ENCODE data around the gene CSNK2B. TPM values are rescaled to one million over a fixed set of nuclear protein-coding genes. Genes with fewer than 3 reads are reported as not detected.

Gene CSNK2B
- total RNA-seq (107 TPM), polyA plus RNA-seq (ENCODE audit: insufficient read depth in 1 of 8, insufficient read length in 8 of 8, low replicate concordance in 1 of 8) (100 to 1,000 TPM; 127 to 175 (median 140) TPM)
- long read RNA-seq, donor 1, transcript CSNK2B-203 (7 exons, 948 nt), result major isoform, 32 of 33 reads
- long read RNA-seq, donor 1, partial matches to known transcripts, result 0 of 33 reads
- long read RNA-seq, donor 1, other reads (novel, unspliced or antisense), result 0 of 33 reads
- long read RNA-seq, donor 2, transcript CSNK2B-203 (7 exons, 948 nt), result major isoform, 11 of 11 reads
- long read RNA-seq, donor 2, partial matches to known transcripts, result 0 of 11 reads
- long read RNA-seq, donor 2, other reads (novel, unspliced or antisense), result 0 of 11 reads
- long read RNA-seq, donor 3, transcript CSNK2B-203 (7 exons, 948 nt), result major isoform, 47 of 47 reads
- long read RNA-seq, donor 3, partial matches to known transcripts, result 0 of 47 reads
- long read RNA-seq, donor 3, other reads (novel, unspliced or antisense), result 0 of 47 reads
- long read RNA-seq, donor 4, transcript CSNK2B-203 (7 exons, 948 nt), result major isoform, 45 of 50 reads
- long read RNA-seq, donor 4, partial matches to known transcripts, result 0 of 50 reads
- long read RNA-seq, donor 4, other reads (novel, unspliced or antisense), result 0 of 50 reads
- long read RNA-seq, donor 5, transcript CSNK2B-203 (7 exons, 948 nt), result major isoform, 98 of 104 reads
- long read RNA-seq, donor 5, partial matches to known transcripts, result 0 of 104 reads
- long read RNA-seq, donor 5, other reads (novel, unspliced or antisense), result 0 of 104 reads
- long read RNA-seq, donor 6, transcript CSNK2B-203 (7 exons, 948 nt), result major isoform, 71 of 74 reads
- long read RNA-seq, donor 6, partial matches to known transcripts, result 0 of 74 reads
- long read RNA-seq, donor 6, other reads (novel, unspliced or antisense), result 0 of 74 reads
- long read RNA-seq, donor 7, transcript CSNK2B-203 (7 exons, 948 nt), result major isoform, 65 of 78 reads
- long read RNA-seq, donor 7, partial matches to known transcripts, result 8 of 78 reads
- long read RNA-seq, donor 7, other reads (novel, unspliced or antisense), result 0 of 78 reads
- long read RNA-seq, donor 8, transcript CSNK2B-203 (7 exons, 948 nt), result major isoform, 74 of 85 reads
- long read RNA-seq, donor 8, partial matches to known transcripts, result 10 of 85 reads
- long read RNA-seq, donor 8, other reads (novel, unspliced or antisense), result 0 of 85 reads
- long read RNA-seq, donor 9, transcript CSNK2B-203 (7 exons, 948 nt), result major isoform, 43 of 46 reads
- long read RNA-seq, donor 9, partial matches to known transcripts, result 0 of 46 reads
- long read RNA-seq, donor 9, other reads (novel, unspliced or antisense), result 0 of 46 reads
- long read RNA-seq, donor 10, transcript CSNK2B-203 (7 exons, 948 nt), result major isoform, 68 of 81 reads
- long read RNA-seq, donor 10, partial matches to known transcripts, result 12 of 81 reads
- long read RNA-seq, donor 10, other reads (novel, unspliced or antisense), result 0 of 81 reads
- long read RNA-seq, donor 11, transcript CSNK2B-203 (7 exons, 948 nt), result major isoform, 70 of 73 reads
- long read RNA-seq, donor 11, partial matches to known transcripts, result 0 of 73 reads
- long read RNA-seq, donor 11, other reads (novel, unspliced or antisense), result 0 of 73 reads

DNA sequence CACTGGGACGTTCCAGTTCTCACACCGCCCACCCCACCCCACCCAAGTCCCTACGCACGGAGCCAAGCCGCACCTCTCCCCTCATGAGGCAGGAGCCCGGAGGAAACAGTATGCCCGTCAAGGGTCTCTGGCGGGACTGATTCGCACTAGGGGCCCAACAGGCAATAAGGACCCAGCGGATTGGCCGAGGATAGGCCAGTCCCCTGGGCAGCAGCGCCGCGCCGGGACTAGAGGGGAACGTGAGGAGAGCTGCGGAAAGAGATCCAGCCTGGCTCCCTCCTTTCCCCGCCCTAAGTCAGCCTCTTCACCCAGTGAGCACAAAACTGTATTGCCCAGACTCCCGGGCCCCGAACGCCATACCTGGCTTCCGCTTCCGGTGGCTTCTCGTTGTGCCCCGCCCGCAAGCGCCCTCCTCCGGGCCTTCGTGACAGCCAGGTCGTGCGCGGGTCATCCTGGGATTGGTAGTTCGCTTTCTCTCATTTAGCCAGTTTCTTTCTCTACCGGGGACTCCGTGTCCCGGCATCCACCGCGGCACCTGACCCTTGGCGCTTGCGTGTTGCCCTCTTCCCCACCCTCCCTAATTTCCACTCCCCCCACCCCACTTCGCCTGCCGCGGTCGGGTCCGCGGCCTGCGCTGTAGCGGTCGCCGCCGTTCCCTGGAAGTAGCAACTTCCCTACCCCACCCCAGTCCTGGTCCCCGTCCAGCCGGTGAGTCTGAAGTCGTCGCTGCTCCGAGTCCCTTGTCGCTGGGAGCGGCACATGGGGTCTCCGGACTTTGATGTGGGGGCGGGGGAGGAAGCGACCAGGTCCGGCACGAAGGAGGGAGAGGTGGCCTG, at the start of gene CSNK2B:
Gene CSNK2B (plus strand): TSS at position 580 of the 836 bp plus-strand sequence. CDS start 752 bp downstream, outside the sequence.
- Histone ChIP-seq H3K27ac (ENCODE audit: low read length) (peak within 1 kb of the TSS; percentile 100), H3K9me3 (replicated peaks; ENCODE audit: control insufficient read depth, low read depth, low read length) (no peaks in the 10 kb centered on the region), H3K4me3 (ENCODE audit: low read length) (peak within 1 kb of the TSS; percentile 70), H3K27me3 (ENCODE audit: control insufficient read depth, insufficient read depth, low read length) (no peaks in the 10 kb centered on the region), H3K4me1 (ENCODE audit: control insufficient read depth, insufficient read depth, low read length) (peaks cover 26% of the 10 kb centered on the region), H3K36me3 (ENCODE audit: control insufficient read depth, insufficient read depth, low read length) (peaks cover 66% of the 10 kb centered on the region)
- DNase-seq, result peak; percentile 100
- WGBS (ENCODE audit: insufficient coverage), result 0% methylated on average over 41 of the region's 63 CpGs

DNA sequence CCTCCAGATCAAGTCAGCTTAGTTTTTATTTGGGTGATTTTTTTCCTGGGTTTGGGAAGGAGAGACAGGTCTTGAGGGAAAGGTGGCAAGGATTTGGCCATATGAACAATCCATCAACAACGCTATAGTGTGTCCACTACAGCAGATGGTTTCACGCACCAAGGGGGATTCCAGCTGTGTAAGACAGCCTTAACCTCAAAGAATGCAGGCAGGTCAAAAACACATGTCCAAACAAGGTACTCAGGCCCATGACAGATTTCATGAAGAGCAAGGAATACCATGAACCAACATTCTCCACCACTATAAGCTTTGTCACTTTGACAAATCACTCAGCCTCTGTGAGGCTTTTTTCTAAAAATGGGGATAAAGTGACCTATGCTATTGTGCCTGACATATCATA, 48.9 kb upstream of the CSNK2B start:
- Histone ChIP-seq H3K36me3 (ENCODE audit: control insufficient read depth, insufficient read depth, low read length) (peaks cover 3% of the 10 kb centered on the region), H3K27me3 (ENCODE audit: control insufficient read depth, insufficient read depth, low read length) (peaks cover 2% of the 10 kb centered on the region), H3K4me1 (ENCODE audit: control insufficient read depth, insufficient read depth, low read length) (peaks cover 4% of the 10 kb centered on the region), H3K4me3 (ENCODE audit: low read length) (no peak overlapping the region), H3K27ac (ENCODE audit: low read length) (no peak overlapping the region), H3K9me3 (replicated peaks; ENCODE audit: control insufficient read depth, low read depth, low read length) (no peaks in the 10 kb centered on the region)
- 86% methylated on average over 1 of the region's 2 CpGs for WGBS (ENCODE audit: insufficient coverage)
- no peak for DNase-seq

DNA sequence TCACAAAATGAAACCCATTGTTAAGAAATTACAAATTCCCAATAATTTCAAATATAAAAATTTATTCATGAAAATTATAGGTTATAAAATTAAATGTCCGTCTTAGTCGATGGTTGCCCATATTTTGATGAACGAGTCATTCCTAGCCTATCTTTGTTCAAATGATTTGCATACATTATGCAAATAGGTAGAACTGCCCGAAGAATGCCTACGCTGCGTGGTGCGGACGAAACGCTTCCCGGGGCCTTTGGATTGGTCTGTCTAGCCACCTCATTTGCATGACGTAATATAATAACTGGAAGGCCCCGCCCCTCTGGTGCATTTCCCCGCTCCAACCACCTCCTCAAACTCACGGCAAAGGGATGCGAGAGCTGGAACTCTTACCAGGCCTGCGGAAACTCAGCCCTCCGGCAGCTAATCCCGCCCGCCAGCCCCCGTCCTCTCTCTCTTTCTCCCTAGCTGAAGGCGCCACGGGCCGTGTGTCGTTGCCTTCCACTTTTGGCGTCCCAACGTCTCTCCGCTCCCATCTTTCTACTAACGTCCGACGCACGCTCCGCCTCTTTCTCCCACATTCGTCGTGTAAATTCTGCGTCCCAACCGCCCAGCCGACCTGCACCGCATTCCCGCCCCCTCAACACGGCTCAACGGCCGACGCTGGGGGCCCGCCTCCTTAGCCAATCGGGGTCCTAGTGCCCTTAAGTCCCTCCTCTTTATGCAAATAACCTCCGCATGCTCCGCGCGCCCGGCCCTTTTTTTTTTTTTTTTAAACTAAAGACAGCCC, 45.9 kb upstream of the CSNK2B start:
- WGBS (ENCODE audit: insufficient coverage), result 0% methylated on average over 34 of the region's 50 CpGs
- H3K9me3 ChIP-seq (replicated peaks; ENCODE audit: control insufficient read depth, low read depth, low read length), result no peaks in the 10 kb centered on the region
- no peaks in the 10 kb centered on the region for H3K27me3 ChIP-seq (ENCODE audit: control insufficient read depth, insufficient read depth, low read length)
- DNase-seq, result peak; percentile 100
- peaks cover 28% of the 10 kb centered on the region for H3K36me3 ChIP-seq (ENCODE audit: control insufficient read depth, insufficient read depth, low read length)
- peaks cover 10% of the 10 kb centered on the region for H3K4me1 ChIP-seq (ENCODE audit: control insufficient read depth, insufficient read depth, low read length)
- peak overlapping the region; percentile 100 for H3K27ac ChIP-seq (ENCODE audit: low read length)
- peak overlapping the region; percentile 67 for H3K4me3 ChIP-seq (ENCODE audit: low read length)

DNA sequence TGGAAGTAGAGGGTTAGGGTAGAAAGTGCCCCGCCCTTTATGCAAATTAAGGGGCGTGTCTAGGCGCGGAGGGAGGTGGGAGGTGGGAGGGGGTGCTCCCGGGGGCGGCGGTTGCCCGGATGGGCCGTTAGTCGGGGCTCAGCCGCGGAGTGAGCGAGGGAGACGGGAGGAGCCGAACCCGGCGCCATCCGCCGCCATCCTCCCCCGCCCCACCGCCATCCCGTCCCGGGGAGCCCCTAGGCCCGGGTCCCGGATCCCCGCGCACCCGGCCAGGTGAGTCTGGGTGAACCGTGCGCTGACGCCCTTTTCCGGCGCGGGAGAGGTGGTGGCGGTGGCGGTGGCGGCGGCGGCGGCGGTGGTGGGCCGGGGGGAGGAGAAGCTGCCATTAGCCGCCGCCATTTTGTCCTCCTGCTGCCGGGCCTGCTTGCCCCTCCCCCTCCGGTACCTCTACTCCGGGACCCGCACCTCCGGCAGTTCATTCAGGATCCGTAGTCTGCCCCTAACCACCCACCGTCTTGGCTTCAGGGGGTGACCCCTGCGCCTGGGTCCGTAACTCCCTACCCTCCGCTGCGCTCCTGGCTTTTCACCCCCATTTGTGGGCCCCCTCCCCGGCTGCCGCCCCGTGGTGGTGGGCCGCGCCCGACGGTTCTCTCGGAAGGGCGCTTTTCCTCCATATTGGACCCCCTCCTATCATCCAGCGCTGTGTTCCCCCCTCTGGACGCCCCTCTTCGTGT, 45.1 kb upstream of the CSNK2B start, which contains the start of gene PRRC2A:
Gene PRRC2A (plus strand): TSS at position 130 of the 734 bp plus-strand sequence. CDS start 2,075 bp downstream, outside the sequence.
- Histone ChIP-seq H3K4me3 (ENCODE audit: low read length) (peak within 1 kb of the TSS; percentile 76), H3K27me3 (ENCODE audit: control insufficient read depth, insufficient read depth, low read length) (no peaks in the 10 kb centered on the region), H3K36me3 (ENCODE audit: control insufficient read depth, insufficient read depth, low read length) (peaks cover 36% of the 10 kb centered on the region), H3K27ac (ENCODE audit: low read length) (peak within 1 kb of the TSS; percentile 100), H3K9me3 (replicated peaks; ENCODE audit: control insufficient read depth, low read depth, low read length) (no peaks in the 10 kb centered on the region), H3K4me1 (ENCODE audit: control insufficient read depth, insufficient read depth, low read length) (peaks cover 10% of the 10 kb centered on the region)
- under 1% methylated on average over 59 of the region's 67 CpGs for WGBS (ENCODE audit: insufficient coverage)
- peak; percentile 87 for DNase-seq

DNA sequence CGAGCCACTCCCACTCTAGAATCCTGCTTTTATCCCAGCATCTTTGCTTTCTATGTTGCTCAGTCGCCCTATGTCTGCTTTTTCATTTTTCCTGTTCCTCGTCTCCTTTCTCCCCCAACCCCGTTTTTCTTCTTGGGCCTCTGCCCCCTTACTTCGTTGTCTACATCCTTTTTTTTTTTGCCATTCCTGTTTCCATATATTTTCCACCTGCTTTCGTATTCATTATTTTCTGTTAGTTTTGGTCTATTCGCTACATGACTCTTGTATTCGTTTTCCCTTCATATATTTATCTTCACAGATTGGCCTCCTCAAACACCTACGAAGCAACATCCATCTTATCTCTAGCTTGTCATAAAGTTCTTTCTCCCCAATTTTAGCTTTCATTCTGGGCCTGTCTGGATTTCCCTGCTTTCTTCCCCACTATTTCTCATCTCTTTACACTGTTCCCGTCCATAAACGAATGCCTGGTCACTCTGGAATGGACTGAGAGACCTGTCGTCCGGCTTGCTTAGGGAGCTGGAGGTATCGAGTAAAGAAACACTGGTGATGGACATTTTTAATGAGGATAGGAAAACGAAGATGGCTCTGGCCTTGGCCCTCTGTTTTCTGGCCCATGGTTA, 44.5 kb upstream of the CSNK2B start:
- Histone ChIP-seq H3K4me1 (ENCODE audit: control insufficient read depth, insufficient read depth, low read length) (peaks cover 10% of the 10 kb centered on the region), H3K27me3 (ENCODE audit: control insufficient read depth, insufficient read depth, low read length) (no peaks in the 10 kb centered on the region), H3K27ac (ENCODE audit: low read length) (peak overlapping the region; percentile 96), H3K36me3 (ENCODE audit: control insufficient read depth, insufficient read depth, low read length) (peaks cover 42% of the 10 kb centered on the region), H3K4me3 (ENCODE audit: low read length) (peak overlapping the region; percentile 76), H3K9me3 (replicated peaks; ENCODE audit: control insufficient read depth, low read depth, low read length) (no peaks in the 10 kb centered on the region)
- no peak for DNase-seq
- 4% methylated on average over 9 of the region's 15 CpGs for WGBS (ENCODE audit: insufficient coverage)

DNA sequence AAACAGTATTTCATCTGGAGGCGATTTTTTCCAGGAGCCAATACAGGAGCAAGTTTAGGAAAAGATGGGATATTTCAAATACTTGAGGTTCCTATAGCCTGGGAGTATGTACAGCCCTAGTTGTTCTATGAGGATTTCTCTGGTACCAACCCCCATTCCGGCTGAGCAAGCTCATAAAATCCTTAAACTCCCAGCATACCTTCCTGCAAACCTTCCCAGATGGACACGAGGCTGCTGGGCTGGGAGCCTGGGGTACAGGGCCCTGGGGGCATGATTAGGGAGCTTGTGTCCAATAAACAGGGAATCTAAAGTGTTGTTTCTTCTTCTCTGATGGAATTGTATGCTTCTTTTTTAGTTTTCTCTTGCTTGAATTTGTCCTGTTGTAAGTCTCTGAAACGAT, 43.9 kb upstream of the CSNK2B start:
- no peak for DNase-seq
- H3K4me1 ChIP-seq (ENCODE audit: control insufficient read depth, insufficient read depth, low read length), result peaks cover 10% of the 10 kb centered on the region
- peaks cover 47% of the 10 kb centered on the region for H3K36me3 ChIP-seq (ENCODE audit: control insufficient read depth, insufficient read depth, low read length)
- H3K27me3 ChIP-seq (ENCODE audit: control insufficient read depth, insufficient read depth, low read length), result no peaks in the 10 kb centered on the region
- peak overlapping the region; percentile 76 for H3K4me3 ChIP-seq (ENCODE audit: low read length)
- H3K9me3 ChIP-seq (replicated peaks; ENCODE audit: control insufficient read depth, low read depth, low read length), result no peaks in the 10 kb centered on the region
- H3K27ac ChIP-seq (ENCODE audit: low read length), result peak overlapping the region; percentile 96
- WGBS (ENCODE audit: insufficient coverage), result 28% methylated on average over 2 of the region's 4 CpGs

DNA sequence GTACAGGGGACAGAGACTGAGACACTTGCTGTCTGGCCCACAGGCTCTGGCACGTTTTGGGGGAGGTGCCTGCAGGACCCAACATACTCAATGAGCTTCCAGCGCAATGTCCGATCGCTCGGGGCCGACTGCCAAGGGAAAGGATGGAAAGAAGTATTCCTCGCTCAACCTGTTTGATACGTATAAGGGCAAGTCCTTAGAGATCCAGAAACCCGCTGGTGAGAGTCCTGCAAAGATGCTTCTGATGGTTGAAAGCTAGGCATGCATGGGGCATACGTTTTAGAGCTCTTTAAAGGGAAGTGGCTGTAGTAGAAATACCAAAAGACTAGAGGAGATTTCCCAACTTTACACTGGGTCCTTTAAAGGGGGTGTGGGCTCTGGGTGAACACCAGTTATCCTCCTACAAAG, 43.2 kb upstream of the CSNK2B start:
- no peak overlapping the region for H3K27ac ChIP-seq (ENCODE audit: low read length)

More for the DNA sequence above, 43.2 kb upstream of the CSNK2B start:
- Histone ChIP-seq H3K27me3 (ENCODE audit: control insufficient read depth, insufficient read depth, low read length) (no peaks in the 10 kb centered on the region), H3K4me3 (ENCODE audit: low read length) (no peak overlapping the region), H3K9me3 (replicated peaks; ENCODE audit: control insufficient read depth, low read depth, low read length) (no peaks in the 10 kb centered on the region), H3K36me3 (ENCODE audit: control insufficient read depth, insufficient read depth, low read length) (peaks cover 52% of the 10 kb centered on the region), H3K4me1 (ENCODE audit: control insufficient read depth, insufficient read depth, low read length) (peaks cover 10% of the 10 kb centered on the region)
- DNase-seq, result no peak
- WGBS (ENCODE audit: insufficient coverage), result 72% methylated on average over 5 of the region's 10 CpGs
